Esophagus squamous epithelium (tissue), 4 donors: ENCODE data around the gene GRIK4.

Experiments
- CTCF ChIP-seq, 6 experiments: fragments of 450-650 bp in 4 of 6; fragments of 200-600 bp in 2 of 6; sonication (generic) in 2 of 6; IDR thresholded peaks; one replicate each; pipeline ENCODE4 v1.5.1; 2016 to 2019; ENCODE audit warnings: antibody characterized with exemption in 6 of 6, mild to moderate bottlenecking in 4 of 6, moderate library complexity in 4 of 6
- POLR2A ChIP-seq, 4 donors: fragments of 450-650 bp; IDR thresholded peaks; one replicate each; pipeline ENCODE4 v1.6.1; 2017; ENCODE audit warnings: antibody characterized with exemption in 4 of 4, mild to moderate bottlenecking in 4 of 4, moderate library complexity in 3 of 4

GRCh38 chr11:120648771-120649170 is 137.2 kb downstream of the GRIK4 start:
- TF ChIP-seq CTCF (IDR thresholded peaks at IDR 0.05), result no peak
- TF ChIP-seq POLR2A (IDR thresholded peaks at IDR 0.05), result no peak
